Activated naive CD4-positive, alpha-beta T cell treated with anti-CD3 and anti-CD28 coated beads, Interleukin-2, amount 50 U/mL, for 16 hours (primary cell): ENCODE results near the gene TEX19.
"Not testable (repeated sequence)": the region's sequence is repeated elsewhere in the genome, so short reads cannot be mapped to it uniquely, and the experiment has no call there.

Experiments
- DNase-seq: peaks from one replicate; pipeline ENCODE4 v3.0.0-alpha.2; 2020

Gene TEX19

DNA sequence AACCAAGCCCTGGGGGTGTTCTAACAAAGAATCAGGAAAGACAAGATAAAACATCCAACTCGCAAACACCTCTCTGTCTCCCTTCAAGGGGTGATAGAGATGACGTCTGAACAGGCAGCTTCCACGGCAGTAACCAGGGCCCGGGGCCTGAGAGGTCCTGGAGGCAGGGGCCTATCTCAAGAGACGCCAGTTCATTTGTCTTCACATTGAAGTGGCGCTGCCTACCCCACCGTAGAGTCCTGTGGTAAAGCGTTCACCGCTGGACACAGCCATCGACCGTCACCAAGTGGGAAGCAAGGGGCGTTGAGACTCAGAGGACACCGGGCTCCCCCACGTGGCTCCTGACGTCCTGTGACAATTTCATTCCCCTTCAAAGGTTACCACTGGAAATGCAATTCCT lies 33.9 kb downstream of the TEX19 start:
- DNase-seq, result no peak

DNA sequence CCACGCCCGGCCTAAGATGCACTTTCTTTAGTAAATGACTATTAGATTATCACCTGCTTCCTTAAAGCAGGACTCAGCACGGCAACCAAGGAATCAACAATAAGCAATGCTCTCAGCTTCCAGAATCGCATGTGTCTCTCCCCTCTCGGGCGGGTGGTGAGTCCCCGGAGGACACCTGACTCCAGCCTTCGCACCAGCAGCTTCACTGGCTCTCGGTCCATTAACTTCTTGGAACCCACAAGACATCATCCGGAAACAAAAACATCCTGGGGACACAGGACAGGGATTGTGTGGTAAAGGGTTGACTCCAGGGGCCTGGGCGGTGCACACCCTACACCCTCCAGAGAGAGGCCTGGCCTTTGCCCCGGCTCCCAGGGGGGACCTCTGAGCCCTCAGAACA lies 35.2 kb downstream of the TEX19 start:
- DNase-seq, result no peak

DNA sequence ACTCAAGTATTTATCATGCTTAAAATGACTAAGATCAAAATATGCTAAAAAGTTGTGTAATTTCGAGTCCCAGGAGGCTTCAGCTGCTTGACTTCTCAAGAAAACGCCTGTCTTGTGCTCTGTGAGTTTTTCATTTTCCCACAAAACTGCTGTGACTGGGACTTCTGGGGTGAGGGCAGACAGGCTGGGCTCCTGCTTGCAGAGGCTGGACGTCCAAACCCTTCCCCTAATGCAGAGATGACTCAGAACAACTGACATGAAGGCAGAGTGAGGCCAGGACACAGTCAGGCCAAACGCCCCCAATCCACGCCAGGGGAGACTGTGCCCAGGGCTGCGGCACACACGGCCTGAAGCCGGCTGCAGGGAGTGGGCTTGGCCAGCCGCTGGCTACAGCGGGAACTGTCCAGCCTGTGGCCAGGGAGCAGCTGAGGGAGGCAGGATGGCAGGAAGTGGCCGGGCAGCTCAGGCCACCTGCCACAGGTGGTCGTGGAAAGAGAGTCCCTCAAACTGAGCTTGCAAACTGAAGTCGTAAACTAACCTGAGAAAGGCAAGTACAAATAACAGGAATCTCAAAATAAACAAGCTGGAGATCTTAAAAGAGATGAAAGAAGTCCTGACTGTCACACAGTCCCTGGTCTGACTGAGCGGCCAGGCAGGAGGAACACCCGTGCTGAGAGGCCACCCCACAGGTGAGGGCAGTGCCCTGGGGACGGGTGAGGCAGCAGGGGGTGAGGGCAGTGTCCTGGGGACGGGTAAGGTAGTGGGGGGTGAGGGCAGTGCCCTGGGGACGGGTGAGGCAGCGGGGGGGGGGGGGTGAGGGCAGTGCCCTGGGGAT lies 37.8 kb downstream of the TEX19 start:
- DNase-seq, result no peak

DNA sequence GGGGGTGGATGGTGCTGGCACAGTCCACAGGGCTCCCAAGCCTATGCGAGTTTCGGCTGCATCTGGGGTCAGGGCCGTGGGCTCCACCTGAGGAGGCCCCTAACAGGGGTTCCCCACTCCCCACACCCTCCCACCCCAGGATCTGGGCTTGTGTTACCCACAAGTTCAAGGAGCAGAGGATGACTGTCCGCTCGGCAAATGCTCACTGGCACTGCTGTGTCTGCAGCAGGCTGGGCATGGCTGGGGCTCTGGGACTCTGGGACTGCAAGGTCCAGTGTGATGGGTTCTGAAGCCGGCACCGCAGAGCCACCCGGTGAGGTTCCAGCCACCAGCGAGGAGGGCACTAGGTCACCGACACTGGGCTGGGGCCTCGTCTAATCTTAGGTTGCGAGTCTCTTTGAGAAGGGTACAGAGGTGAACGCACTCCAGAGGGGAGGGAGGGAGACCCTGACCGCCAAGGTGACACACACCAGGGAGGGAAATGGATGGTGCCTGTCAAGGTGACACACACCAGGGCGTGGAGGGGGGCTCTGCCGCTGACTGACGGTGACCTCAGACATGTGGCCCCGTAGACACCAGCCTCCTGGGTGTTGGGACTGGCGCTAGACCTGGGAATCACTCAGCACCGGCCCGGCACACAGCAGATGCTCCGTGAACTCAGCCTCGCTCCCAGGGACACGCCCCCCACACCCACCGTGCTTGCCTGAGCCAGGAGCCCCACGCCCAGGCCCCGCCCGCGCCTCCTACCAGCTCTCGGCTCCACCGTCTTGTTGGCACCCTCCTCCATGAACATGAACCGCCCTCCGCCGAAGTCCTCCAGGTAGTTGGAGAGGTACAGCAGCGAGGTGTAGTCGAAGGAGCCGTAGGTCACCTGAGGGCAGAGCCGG lies 38.6 kb downstream of the TEX19 start:
- DNase-seq, result no peak

DNA sequence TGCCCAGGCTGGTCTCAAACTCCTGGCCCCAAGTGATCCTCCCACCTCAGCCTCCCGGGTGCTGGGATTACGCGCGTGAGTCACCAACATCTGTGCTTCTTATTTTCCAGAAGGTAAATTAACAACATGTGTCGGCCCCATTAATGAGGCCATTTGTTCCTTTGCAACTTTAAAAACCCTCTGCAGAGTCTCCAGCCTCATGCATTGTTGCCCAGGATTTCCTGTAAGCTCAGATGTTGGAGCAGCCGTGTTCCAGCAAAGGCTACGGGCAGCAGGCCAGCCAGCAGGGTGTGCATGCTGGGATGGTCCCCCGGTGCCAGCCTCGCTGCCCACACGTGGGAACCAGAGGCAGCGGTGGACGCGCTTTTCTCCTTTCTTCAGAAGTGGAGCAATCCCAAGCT lies 40.0 kb downstream of the TEX19 start:
- no peak for DNase-seq

DNA sequence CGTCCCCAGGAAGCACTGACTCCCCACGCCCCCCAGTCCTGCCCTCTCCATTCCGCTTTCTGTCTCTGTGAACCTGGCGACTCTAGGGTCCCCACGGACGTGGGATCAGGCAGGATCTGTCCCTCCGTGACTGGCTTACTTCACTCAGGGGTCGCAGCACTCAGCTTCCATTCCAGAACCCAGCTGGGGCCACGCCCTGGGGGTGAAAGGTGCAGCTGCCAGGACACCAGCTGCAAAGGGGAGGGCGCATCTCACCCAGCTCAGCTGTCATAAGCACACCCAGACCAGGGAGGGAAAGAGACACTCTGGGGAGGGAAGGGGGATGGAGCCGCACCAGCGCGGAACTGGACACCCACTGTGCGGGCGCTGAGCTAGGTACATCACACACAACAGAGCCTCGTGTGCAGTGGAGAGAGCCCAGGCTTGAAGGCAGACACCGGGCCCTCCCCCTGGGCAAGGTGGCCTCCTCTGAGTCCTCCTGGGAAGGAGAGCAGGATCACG lies 40.6 kb downstream of the TEX19 start:
- no peak for DNase-seq

DNA sequence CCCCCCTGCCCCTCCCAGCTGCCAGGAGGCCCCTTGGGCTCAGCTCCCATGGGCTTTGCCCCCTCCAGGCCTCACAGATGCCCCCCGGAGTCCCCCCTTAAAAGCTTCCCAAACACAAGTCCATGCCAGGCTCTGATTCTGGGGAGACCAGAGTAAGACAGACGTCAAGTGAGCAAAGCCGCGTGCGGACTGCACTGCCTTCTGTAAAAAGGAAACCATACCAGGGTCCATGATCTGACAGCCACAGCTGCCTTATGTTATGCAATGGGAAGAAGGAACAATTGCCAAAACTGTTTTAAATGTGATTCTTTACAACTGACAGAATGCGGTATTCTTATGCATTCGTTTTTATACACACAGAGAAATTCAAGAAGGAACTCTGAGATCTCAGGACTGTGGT lies 41.2 kb downstream of the TEX19 start:
- no peak for DNase-seq

DNA sequence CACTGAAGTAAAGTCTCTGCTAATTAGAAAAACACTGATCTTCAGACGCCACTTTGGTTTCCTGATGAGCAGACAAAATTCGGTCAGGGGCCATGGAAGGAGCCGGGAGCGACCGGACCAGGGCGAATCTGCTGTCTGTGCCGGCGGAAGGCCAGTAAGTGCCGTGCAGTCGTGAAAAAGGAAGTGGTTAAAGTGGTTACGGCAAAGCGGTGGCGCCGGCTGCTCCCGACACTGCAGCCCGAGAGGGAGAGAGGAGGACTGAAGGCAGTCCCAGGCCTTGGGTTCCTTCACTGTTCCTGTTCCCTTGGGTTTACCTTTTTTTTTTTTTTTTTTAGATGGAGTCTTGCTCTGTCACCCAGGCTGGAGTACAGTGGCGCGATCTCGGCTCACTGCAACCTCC lies 41.8 kb downstream of the TEX19 start:
- DNase-seq, result peak; percentile 28

DNA sequence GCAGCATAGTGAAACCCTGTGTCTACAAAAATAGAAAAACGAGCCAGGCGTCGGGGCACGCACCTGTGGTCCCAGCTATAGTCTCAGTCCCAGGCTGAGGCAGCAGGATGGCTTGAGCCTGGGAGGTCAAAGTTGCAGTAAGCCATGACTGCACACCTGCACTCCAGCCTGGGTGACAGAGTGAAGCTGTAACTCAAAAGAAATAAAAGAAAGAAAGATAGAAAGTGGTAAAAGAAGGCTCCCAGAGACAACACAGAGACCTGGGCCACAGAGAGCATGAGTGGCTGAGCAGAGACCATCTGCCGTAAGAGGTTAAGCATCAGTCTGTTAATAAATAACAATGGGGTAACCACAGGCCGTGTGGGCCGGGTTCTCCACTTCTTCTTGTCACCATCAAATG lies 43.8 kb downstream of the TEX19 start:
- DNase-seq, result no peak

DNA sequence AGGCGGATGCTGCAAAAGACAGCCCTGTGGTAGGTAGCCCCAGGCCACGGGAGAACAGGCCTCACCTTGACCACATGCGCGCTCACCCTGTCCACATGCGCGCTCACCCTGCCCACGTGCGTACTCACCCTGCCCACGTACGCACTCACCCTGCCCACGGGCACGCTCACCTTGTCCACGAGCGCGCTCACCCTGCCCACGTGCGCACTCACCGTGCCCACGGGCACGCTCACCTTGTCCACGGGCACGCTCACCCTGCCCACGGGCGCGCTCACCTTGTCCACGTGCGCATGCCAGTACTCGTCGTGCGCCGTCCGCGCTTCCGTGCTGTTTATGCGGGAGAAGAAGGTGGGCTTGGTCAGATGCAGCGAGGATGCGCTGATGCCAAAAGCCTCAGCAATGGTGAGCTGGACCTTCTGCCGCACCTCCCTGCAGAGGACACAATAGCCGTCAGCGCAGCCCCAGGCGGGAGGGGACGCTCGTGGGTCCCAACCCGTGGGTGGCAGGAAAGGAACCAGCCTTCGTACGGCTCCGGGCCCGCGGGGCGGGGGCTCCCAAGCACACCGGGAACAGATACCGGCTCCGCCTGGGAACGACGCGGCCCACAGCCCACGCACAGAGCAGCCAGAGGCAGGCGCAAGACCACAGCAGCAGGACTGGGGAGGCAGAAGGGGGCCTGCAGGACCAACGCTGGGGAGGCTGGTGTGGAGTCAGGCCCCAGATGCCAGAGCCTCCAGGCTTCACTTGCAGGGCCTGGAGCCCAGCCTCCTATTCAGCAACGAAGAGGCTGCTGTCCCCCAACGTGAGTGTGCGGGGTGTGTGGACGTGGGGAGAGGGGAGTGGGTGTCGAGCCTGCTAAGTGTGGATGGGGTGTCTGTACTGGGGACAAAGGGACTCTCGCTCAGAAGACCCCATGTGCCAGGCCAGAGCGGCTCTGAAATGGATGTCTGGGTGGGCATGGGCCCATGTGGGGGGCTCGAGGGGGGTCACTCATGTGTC lies 44.9 kb downstream of the TEX19 start:
- no peak for DNase-seq

DNA sequence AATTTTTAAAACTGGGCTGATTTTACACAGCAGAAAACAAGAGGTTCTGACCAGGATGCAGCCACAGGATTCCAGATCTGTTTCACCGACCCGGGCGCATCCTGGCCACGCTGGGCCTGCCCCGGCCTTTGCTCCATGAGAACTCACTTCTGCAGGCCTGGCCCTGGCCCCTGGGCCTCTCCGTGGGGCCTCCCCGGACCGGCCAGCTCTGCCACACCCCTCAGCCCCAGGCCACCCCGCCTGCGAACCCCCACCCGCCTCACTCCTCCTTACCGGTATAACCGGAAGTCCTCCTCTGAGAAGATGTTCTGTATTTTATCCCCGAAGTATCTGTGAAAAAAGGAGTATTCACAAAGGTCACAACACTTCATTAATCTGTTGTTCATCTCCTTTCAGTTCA lies 46.0 kb downstream of the TEX19 start:
- DNase-seq, result no peak

DNA sequence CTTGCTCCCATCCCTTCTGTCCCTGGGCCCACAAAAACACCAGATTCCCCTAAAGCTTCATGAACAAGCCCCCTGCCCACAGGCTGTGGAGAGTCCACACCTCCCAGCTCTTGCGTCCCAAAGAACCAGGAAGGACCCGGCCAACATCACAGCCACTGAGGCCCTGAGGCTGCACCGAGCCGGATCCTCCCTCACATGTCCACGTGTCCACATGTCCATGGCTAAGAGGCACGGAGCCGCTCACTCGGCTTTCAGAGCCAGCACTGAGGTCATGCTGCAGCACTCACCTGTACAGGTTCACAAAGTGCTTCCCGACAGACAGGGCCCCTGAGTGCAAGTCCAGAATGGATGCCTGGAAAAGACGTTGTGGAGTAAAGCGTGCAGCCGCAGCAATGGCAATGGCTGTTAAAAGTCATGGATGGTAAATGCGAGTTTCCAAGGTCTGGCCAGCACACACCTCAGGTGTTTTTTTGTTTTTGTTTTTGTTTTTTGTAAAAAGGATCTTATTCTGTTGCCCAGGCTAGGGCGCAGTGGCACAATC lies 47.2 kb downstream of the TEX19 start:
- DNase-seq, result no peak

DNA sequence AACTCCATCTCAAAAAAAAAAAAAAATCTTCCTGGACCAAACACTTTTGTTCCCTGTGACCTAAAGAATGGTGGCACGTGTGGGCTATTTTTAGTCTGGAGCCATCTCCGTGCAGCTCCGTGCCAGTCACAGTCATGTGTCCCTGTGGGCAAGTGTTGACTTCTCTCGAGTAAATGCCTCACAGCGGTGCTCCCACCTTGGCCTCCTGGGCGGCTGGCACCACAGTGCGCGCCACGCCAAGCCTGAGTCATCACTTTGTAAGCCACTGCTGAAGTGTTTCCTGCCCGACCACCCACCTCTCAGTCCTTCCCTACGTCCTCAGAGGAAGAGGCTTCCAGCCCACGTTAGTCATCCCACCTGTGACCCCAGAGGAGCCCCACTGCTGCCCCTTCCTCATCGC lies 48.2 kb downstream of the TEX19 start:
- no peak for DNase-seq

DNA sequence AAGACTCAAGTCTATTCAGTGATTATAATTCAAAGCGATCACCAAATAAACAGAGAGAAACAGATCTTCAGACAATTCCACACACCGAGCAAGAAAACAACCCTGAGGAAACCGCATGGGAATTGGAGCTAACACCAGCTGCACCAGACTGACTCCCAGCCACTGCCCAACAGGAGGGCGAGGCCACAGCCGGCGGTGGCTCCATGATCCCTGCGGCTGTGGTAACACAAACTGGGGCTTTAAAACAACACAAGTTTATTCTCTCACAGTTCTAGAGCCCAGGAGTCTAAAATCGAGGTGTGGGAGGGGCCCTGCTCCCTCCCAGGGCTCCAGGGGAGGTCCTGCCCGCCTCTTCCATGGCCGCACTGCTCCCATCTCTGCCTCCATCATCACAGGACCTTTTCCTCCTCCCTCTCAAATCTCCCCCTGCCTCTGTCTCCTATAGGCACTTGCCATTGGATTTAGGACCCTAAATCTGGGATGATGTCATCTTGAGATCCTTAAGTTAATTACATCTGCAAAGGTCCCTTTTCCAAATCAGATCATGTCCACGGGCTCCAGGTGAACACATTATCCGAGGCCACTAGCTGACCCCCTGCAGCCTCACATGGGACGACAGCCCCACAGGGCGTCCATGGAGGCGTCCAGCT lies 49.4 kb downstream of the TEX19 start:
- DNase-seq, result no peak

DNA sequence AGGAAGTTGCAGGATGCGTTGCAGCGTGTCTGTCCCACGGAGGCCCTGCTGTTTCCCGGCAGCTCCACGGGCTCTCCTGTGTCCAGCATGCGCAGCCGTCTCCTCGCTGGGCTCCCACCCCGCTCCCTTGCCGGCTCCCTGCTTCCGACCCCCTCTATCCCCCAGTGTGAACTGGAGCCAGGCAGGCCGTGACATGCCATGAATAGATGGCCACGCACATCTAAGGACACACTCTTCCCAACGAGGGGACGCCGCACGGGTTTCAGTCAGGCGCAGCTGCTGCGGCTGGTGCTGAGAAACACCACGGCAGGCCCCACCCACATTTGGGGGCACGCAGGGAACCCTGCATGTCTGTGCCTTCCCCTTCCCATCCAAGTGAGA lies 49.9 kb downstream of the TEX19 start:
- no peak for DNase-seq

DNA sequence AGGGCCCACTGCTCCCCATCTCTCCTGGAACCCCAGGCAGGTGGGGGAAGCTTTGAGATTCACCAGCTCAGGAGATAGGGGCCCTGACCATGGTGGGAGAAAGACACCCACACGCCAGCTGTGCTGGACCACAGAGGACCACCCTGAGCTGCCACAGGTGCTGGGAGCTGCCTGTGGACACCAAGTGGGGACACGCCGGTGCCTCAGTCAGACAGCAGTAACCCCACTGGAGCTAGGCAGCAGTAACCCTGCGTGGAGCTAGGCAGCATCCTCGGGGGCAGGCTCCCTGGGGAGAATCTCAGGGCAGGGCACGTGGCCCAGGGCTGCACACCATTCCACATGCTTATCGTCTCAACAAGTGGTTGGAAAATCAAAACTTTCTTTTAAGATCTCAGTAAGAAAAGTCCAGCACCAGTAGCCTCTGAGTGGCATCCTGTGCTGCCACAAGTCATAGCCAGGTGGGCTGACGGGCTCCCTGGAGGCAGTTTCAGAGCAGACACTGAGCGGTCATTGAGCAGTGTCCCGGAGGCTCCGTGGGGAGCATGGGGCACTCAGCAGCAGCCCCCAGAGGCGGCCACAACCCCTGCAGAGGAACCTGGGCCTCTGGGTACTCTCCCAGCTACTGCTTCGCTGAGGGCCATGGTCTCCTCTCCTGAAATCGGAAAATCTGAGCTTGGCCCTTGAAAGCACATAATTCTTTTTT lies 51.1 kb downstream of the TEX19 start:
- no peak for DNase-seq

DNA sequence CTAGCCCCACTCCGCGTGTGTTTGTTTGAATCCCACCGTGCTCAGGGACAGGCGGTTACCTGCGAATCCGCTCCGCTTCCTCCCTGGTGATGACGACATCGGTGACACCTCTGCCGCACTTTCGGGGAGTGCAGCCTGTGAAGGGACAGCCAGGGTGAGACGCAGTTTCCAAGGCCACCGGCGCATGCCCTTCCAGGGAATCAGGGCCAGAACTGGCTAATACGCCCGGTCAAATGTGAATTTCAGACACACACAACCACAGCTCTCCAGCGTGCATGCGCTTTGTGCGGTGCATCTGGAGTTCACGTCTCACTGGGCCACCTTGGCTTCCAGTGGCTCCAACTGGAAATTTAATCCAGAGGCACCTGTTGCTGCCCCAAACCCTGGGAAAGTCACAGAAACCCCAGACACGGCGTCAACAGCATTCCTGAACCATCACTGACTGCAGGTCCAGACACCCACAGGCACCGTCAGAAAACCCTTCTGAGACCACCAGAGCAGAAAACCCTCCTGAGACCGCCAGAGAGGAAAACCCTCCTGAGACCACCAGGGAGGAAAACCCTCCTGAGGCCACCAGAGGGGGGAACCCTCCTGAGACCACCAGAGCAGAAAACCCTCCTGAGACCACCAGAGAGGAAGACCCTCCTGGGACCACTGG lies 52.5 kb downstream of the TEX19 start:
- no peak for DNase-seq

DNA sequence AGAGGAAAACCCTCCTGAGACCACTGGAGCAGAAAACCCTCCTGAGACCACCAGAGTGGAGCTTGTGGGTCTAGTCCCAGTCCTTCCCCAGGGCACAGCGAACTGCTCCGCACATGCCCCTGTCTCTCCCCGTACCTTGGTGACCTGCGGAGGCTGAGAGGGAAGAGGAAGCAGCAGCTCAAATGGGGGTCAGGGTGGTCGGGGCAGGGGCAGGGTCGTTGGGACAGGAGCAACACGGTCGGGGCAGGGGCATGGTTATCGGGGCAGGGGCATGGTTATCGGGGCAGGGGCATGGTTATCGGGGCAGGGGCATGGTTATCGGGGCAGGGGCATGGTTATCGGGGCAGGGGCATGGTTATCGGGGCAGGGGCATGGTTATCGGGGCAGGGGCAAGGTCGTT lies 53.0 kb downstream of the TEX19 start:
- not testable (repeated sequence) for DNase-seq

DNA sequence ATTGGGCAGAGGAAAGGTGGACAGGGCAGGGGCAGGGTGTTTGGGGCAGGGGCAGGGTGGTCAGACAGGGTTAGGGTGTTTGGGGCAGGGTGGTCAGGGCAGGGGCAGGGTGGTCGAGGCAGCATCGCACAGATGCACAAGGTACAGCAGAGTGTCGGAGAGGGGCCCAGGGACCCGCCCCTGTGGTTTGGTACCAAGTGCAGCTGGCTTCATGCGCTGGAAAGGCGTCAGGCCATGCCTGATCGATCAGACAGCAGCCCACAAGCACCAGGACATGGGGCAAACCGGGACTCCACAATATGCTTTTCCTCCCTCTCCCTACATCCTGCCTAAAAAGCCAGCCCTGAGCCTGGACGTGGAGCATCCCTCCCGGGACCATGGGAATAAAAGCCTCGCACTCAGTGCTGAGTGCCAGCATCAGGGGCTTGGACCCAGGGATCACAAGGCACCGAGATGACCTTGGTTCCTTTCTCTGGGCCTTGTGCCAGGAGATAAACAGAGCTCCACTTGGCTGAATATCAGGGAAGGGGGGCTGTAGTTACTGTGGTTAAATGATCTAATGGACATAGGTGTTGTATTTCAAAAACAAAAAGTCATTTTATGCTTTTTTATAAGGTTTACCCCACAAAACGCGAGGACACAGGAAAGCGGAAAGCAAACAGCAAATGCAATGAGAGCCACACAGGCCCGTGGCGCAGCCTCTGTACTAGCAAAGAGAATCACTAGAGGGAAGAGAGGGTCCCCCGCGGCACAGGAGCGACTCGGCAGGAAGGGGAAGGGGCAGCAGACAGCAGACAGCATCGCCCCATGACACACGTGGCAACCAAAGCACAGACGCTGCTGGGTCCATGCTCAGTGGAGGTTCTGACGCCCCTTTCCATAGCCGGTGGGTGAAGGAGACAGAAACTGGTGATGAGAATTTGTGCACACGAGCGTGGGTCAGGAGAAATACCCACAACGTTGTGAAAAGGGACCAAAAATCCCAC lies 53.8 kb downstream of the TEX19 start:
- no peak for DNase-seq
